HG02642 (cell line): ENCODE results near the gene C22orf15.

Experiments
- ATAC-seq: cut with Tn5 transposase; IDR thresholded peaks from one replicate; pipeline ENCODE4 v1.9.1; 2021; ENCODE audit warnings: mild to moderate bottlenecking; ENCODE audit not compliant: unreplicated experiment, poor library complexity

C22orf15 gene

DNA sequence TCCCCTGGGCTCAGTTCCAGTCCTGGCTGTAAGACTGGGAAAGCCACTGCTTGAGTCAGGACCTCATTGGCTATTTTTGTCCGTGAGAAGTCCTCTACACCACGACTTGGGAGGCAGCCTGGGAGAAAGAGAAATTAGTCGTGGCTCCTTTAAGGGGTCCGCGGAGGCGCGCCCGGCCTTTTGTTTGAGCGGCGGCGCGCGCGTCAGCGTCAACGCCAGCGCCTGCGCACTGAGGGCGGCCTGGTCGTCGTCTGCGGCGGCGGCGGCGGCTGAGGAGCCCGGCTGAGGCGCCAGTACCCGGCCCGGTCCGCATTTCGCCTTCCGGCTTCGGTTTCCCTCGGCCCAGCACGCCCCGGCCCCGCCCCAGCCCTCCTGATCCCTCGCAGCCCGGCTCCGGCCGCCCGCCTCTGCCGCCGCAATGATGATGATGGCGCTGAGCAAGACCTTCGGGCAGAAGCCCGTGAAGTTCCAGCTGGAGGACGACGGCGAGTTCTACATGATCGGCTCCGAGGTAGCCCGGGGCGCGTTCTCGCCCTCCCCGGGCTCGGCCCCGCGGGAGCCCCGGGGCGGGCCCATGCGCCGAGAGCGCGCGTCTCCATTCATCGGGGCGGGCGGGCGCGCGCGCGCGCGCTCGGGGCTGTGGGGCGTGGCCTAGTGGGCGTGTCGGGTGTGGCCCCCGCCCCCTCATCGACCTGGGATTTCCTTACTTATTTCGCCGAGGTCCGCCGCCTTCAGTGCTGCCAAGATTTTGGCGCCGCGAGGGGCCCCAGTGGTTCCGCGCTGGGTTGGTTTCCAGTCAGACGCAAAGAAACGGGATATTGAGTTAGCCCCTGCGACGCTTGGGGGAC, 24.2 kb downstream of the C22orf15 start, which contains the start of gene SMARCB1:
Gene SMARCB1 (plus strand): TSS at position 215 of the 848 bp plus-strand sequence. CDS start 204 bp downstream, at position 419.
- ATAC-seq = peak; percentile 76

DNA sequence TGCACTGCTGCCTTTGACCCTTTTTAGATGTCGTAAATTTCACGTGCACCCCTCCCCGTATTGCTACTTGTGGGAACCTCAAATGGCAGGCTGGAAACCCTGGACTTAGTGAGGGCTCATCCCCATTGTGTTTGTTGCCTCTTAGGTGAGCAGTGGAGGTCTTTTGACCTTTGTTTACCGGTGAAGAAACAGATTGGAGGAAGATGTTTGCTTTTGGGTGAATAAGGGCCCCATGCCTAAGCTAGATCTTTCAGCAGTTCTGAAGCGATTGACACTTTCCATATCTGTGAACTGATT, 24.8 kb downstream of the C22orf15 start:
- ATAC-seq = no peak

DNA sequence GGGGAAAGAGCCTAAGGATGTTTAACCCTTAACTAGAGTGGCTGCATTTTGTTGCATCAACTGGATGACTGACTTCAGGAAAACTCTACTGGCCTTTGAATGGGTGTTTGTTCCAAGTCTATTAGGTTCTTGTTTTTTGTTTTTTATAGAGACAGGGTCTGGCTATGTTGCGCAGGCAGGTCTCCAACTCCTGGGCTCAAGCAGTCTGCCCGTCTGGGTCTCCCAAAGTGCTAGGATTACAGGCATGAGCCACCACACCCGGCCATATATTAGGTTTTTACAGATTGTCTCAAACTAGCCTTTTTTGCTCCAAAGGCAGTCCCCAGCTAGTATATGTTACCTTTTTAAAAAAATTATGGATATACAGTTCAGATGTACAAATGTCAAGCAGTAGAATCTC, 25.1 kb downstream of the C22orf15 start:
- no peak for ATAC-seq

DNA sequence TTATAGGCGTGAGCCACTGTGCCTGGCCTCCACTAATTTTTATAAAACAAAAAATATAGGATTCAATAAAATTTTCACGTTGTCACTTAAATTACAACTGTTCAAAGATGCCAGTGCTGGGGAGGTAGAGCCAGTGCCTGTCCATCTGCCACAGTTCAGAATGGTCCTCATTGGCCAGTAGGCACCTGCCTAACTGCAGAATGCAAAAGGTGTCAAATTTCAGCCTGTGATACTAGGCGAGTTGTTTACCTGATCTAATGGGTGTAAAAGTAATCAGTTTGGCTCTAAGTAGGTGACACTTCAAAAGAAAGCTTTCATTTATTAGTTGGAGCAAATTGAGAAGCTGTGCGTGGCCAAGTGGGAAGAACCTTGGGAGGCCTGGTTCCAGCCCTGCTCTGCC, 26.3 kb downstream of the C22orf15 start:
- ATAC-seq = no peak

DNA sequence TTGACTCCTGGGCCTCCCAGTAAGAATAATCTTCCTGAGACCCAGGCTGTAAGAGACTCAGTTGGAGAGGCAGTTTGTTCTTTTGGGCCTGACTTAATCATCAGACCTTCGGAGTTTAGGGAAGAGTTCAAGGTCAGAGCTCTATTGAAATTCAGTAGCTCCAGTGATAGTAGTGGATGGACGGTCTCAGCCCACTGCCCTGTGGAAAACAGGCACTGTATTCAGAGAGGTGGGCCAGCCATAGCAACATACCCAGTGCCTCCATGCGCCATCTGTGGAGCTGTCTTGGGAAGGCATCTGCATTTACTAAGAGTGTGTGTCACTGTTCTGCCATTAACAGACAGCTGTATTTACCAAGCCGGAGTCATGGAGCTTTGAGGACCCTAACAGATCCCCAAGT, 26.8 kb downstream of the C22orf15 start:
- ATAC-seq = no peak

DNA sequence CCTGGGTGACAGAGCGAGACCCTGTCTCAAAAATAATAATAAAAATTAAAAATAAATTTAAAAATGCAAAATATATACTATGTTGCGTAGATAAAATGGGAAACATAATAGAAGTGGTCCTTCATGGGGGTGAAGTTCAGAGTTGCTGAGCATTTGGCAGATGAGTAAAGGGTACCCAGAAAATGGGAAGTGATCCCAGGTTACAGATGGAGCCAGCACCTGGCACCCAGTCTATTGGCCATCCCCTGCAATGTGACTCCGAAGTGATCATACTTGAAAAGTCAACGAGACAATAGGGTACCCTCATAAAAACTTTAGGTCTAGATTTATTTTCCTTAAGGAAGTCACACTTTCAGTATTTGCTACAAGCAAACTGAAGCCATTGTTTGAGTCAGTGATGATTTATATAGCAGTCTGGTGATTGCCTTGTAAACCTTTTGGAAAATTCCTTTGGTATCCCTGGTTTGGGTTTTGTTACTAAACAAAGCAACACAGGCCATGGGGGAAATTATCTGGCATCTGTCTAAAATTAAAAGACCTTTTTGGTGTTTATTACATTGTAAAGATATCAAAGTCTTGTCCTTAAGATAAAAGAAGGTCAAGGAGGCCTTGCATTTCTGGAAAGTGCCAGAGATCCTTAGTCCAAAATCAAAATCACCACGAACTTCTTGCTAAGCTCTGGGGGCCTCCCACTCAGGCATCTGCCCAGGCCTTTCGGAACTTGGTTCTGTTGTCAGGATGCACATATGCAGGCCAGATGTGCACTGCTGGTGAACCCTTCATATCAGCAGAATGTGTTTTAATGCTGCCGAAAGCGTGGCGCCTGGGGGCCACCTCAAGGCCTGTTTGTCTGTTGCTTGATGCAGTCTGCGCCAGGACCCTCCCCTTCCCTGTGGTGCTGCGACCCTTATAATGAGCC, 28.3 kb downstream of the C22orf15 start:
- ATAC-seq = no peak

DNA sequence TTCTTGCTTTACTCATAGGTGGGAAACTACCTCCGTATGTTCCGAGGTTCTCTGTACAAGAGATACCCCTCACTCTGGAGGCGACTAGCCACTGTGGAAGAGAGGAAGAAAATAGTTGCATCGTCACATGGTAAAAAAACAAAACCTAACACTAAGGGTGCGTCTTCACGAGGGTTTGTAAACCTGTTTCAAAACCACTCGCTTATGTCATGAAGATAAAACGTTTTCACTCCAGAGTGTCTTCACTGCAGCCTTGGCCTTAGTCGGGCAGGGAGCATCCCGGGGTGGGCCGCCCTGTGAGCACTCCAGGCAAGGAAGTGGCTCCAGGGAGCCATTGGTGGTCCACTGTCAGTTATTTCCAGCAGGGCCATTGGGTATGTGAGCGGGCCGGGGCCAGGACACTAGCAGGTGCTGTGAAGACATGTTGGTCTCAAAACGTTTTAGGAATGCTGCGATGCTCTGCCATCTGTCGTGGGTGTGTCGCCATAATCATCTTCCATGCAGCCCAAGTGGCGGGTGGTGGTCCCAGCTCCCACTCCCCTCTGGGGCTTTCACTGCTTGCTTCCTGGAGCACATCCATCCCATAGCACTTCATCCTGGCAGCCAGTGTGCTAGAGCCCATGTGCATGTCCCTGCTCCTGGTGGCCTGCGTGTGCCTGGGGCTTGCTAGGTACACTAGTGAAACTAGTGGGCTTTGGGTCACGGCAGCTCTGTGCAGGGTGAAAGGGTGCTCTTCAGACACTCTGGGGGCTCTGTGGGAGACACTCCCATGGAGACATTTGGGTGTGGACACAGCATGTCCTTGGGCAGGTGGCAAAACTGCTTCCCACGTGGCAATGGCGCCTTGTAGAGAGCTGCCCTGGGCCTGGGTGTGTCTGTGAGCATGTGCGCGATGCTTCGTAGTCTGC, 29.2 kb downstream of the C22orf15 start:
- ATAC-seq = no peak

DNA sequence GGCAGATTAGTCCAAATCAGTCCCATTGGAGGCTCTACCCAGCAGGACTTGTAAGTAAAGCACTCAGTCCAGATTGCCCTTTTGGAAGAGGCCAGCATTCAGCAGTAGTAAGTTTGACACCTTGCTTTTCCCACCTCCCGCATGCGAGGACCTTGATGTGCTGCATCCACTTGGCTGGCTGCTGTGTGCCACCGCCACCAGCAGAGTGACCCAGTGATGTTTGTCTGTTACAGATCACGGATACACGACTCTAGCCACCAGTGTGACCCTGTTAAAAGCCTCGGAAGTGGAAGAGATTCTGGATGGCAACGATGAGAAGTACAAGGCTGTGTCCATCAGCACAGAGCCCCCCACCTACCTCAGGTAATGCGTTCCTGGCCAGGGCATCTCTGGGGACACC, 30.5 kb downstream of the C22orf15 start:
- no peak for ATAC-seq

DNA sequence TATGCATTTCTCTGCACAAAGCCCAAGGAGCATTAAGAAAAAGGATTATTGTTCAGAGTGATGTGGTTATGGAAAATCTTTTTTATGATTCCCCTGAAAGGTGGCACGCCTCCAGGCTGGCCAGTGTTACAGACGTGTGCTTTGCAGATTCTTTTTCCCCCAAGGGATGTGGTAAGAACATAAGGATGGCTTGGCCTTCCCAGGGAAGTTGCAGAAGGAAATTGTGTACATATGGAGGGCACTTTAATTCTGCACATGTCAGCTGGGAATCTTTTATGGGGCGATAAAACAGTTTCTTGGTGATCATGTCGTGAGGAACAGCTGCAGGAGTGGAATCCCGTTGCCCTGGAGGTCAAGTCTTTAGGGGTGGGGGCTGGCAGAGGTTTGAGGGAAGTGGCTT, 33.7 kb downstream of the C22orf15 start:
- no peak for ATAC-seq

DNA sequence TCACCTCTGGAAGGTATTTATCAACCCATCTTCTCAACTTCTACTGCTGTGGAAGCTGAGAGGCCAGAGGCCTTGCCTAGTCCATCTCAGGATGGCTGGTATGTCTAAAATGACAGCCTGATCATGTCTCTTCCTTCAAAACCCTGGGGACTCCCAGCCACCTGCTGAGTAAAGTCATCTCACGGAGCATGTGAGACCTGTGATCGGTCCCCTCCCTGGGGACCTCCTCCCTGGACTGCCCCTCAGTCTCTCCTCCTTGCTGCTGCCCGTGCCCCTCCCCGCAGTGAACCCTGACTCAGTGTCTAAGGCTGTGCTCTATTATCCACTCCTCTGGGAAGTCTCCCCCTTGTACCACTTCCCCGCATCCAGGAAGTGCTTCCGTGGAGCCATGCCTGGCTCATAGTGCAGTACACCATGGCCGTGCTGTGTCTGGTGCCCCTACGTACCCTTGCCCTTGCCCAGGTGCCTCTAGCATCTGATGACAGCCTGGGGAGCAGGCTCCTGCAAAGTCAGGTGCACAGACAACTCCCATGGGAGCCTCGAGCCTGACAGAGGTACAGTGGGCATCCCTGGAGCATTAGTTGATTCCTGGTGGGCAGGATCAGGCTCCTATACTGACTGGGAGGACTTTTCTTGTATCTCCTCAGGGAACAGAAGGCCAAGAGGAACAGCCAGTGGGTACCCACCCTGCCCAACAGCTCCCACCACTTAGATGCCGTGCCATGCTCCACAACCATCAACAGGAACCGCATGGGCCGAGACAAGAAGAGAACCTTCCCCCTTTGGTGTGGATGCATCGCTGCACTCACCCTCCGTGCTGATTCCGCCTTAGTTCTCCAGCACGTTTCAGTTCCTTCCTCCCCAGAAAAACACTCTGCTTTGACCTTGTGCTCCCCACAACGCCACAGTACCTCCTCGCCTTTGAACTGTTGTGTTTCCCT, 37.8 kb downstream of the C22orf15 start:
- peak; percentile 57 for ATAC-seq

DNA sequence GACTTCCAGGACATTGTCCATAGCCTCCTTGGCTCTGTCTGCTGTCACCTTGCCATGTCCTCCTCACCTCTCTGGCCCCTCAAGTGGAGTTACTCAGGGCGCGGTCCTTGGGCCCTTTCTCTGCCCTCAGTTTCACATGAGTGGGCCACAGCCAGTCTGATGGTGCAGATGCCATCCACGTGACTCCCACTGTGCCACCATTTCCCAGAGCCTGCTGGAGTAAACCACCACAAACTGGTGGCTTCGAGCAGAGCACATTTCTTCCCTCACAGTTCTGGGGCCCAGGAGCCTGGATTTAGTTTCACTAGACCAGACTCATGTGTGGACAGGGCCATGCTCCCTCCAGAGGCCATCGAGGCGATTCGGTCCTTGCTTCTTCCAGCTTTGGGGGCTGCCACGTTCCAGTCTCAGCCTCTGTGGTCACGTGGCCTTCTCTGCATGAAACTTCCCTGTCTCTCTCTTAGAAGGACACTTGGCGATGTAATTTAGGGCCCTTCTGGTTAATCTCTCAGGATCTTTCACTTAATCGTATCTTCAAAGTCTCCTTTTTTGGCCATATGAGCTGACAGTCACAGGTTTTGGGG, 38.5 kb downstream of the C22orf15 start:
- peak; percentile 18 for ATAC-seq

DNA sequence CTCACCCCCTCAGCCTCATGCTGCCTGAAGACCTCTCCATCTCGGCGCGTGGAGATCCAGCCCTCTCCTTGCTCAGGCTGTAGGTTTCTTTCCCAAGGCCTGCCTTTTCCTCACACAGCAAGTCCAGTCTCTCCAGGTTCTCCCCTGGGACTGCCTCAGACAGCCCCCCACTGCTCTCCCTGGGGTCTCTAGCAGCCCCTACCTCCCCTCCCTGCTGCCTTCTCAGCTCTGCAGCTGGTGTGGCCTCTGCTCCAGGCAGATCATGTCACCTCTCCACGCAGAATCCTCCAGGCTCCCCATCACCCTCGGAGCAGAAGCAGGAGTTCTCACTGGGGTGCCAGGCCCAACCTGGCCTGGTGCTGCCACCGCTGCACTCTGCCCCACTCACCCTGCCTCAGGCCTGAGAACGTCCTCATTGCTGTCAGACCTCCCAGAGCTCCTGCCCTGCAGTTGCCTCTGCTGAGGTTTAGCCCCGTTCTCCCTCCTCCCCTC, 39.1 kb downstream of the C22orf15 start:
- ATAC-seq = no peak

DNA sequence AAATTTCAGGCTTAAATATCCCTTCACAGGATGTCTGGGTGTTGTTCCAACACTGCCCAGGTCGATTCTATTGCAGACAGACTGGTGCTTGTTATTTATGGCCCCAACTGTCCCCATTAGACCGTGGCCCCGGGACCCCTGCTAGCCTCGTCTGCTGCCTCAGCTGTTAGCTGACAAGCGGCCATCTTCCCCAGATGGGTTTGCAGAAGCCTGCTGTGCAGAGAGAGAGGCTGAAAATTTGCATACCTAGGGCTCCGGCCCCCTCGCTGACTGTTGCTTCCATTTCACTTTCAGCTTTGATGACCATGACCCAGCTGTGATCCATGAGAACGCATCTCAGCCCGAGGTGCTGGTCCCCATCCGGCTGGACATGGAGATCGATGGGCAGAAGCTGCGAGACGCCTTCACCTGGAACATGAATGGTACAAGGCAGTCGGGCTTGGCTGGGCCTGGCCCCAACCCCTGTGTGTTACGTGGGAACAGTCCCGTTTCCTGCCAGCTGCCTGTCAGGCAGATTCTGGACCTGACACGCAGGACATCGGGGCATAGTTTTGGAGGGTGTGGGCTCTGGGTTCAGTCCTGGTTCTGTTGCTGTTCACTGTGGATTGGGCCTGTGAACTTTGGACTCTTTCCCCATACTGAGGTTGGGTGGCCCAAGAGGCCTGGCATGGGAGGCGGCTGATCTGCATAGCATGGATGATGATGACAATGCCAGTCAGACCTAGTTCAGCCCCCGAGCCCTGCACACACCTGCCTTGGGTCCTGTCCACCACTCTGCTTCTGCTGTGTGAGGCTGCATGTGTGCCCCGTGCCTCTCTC, 40.4 kb downstream of the C22orf15 start:
- no peak for ATAC-seq

DNA sequence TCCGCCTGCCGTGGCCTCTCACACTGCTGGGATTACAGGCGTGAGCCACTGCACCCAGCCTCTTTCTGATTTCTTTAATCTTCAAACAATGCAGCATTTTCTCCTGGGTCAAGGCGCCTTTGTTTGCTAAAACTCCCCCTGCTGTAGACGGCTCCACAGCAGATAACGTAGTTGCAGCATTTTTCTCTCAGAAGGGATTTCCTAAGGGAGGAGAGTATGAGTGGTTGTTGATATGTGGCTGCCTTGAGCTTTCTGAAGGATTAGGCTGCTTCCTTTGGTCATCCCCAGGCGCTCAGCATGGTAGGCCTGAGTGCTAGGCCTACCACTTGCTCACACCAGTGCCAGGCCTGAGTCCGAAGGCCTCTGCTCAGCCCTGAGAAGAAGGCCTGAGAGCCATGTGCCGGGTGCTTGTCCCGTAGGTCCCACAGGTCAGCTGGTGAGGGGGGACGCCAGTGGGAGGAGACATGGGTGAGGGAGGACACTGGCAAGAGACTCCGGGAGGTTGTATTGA, 42.0 kb downstream of the C22orf15 start:
- ATAC-seq = no peak

DNA sequence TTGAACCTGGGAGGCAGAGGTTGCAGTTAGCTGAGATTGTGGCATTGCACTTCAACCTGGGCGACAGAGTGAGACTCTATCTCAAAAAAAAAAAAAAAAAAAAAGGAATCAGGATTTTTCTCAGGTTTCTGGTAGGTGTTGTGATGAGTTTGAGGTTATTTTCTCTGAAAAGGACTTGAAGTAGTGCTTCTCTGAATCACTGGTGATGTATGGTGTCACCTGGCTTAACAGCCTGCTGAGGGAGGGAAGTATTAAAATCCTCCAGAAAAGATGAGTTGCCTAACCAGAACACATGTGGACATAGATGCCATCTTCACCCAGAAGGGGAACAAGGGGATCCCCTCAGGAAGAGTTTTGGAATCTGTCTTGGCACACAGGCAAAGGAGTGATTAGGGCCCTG, 44.0 kb downstream of the C22orf15 start:
- ATAC-seq = no peak

DNA sequence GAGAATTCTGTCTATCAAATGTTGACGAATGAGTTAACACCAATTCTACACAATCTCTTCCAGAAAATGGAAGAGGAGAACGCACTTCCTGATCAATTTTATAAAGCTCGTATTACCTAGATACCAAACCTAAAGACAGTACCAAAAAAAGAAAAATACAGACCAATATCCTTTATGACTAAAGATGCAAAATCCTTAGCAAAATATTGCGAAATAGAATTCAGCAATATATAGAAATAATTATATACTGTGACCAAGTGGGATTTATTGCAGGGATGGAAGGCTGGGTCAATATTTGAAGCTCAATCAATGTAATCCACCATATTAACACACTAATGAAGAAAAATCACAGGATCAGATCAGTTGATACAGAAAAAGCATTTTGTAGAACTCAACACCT, 49.6 kb downstream of the C22orf15 start:
- ATAC-seq = no peak
